HEK293 (cell line): ENCODE measurements around the gene GLMP.

Source experiments
- PRDM1 ChIP-seq: fragments of 450-650 bp; formaldehyde crosslinking; IDR thresholded peaks from 2 replicates; pipeline ENCODE4; 2016; ENCODE audit warnings: missing biosample characterization, missing genetic modification characterization
- TCF7L2 ChIP-seq: IDR thresholded peaks from 2 replicates; pipeline ENCODE4 v1.6.1; 2011; ENCODE audit warnings: low read depth, mild to moderate bottlenecking, inconsistent platforms, low read length, moderate library complexity, borderline replicate concordance
- ZBTB8A ChIP-seq: fragments of 450-650 bp; formaldehyde crosslinking; IDR thresholded peaks from 2 replicates; pipeline ENCODE4 v1.5.1; 2016; ENCODE audit warnings: missing biosample characterization, missing genetic modification characterization
- ZNF140 ChIP-seq: fragments of 450-650 bp; formaldehyde crosslinking; IDR thresholded peaks from 2 replicates; pipeline ENCODE4 v1.5.1; 2016; ENCODE audit warnings: missing biosample characterization, missing genetic modification characterization
- ZNF24 ChIP-seq: fragments of 450-650 bp; formaldehyde crosslinking; IDR thresholded peaks from 2 replicates; pipeline ENCODE4 v1.5.1; 2016; ENCODE audit warnings: missing biosample characterization, missing genetic modification characterization
- ZNF335 ChIP-seq: fragments of 450-650 bp; formaldehyde crosslinking; conservative IDR thresholded peaks from 2 replicates; pipeline ENCODE4 v1.5.1; 2016; ENCODE audit warnings: missing biosample characterization, missing genetic modification characterization
- ZNF416 ChIP-seq: fragments of 450-650 bp; formaldehyde crosslinking; IDR thresholded peaks from 2 replicates; pipeline ENCODE4 v1.5.1; 2016; ENCODE audit warnings: missing biosample characterization, missing genetic modification characterization
- ZNF658 ChIP-seq: fragments of 450-650 bp; formaldehyde crosslinking; IDR thresholded peaks from 2 replicates; pipeline ENCODE4; 2016; ENCODE audit warnings: missing biosample characterization, missing genetic modification characterization
- TF ChIP-seq, protein P1 (sequence below): fragments of 450-650 bp; formaldehyde crosslinking; IDR thresholded peaks from 2 replicates; pipeline ENCODE4 v1.5.1; 2016; ENCODE audit warnings: missing biosample characterization, missing genetic modification characterization
- TF ChIP-seq, protein P2 (sequence below): IDR thresholded peaks from 2 replicates; pipeline ENCODE4 v1.6.1; 2011; ENCODE audit warnings: mild to moderate bottlenecking, low read depth, low read length, borderline replicate concordance
- TF ChIP-seq, protein P3 (sequence below): fragments of 450-650 bp; formaldehyde crosslinking; IDR thresholded peaks from 2 replicates; pipeline ENCODE4 v1.5.1; 2016; ENCODE audit warnings: missing biosample characterization, missing genetic modification characterization
- TF ChIP-seq, protein P4 (sequence below): fragments of 450-650 bp; formaldehyde crosslinking; IDR thresholded peaks from 2 replicates; pipeline ENCODE4 v1.5.1; 2016; ENCODE audit warnings: missing biosample characterization, missing genetic modification characterization, low read depth

DNA sequence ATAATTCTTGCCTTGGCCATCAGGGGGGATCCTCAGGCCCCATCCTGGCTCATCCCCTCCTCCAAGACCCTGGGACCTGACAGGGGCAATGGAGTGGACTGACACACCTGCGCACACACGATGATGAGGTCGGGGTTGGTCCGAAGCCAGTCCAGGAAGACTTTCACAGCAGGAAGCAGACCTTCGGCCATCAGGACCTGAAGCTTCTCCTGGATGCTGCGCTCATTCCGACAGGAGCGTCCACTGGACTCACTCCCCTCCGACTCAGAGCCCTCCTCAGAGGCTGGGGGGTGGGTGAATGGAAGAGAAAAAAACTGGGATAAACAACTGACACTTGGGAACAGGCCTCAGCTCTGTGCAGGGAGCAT lies 32.2 kb downstream of the GLMP start:
- TF ChIP-seq, protein P1, sequence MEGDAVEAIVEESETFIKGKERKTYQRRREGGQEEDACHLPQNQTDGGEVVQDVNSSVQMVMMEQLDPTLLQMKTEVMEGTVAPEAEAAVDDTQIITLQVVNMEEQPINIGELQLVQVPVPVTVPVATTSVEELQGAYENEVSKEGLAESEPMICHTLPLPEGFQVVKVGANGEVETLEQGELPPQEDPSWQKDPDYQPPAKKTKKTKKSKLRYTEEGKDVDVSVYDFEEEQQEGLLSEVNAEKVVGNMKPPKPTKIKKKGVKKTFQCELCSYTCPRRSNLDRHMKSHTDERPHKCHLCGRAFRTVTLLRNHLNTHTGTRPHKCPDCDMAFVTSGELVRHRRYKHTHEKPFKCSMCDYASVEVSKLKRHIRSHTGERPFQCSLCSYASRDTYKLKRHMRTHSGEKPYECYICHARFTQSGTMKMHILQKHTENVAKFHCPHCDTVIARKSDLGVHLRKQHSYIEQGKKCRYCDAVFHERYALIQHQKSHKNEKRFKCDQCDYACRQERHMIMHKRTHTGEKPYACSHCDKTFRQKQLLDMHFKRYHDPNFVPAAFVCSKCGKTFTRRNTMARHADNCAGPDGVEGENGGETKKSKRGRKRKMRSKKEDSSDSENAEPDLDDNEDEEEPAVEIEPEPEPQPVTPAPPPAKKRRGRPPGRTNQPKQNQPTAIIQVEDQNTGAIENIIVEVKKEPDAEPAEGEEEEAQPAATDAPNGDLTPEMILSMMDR (tag by site-specific recombination), result no peak
- no peak for TF ChIP-seq ZBTB8A (tag by site-specific recombination)
- TF ChIP-seq, protein P2, sequence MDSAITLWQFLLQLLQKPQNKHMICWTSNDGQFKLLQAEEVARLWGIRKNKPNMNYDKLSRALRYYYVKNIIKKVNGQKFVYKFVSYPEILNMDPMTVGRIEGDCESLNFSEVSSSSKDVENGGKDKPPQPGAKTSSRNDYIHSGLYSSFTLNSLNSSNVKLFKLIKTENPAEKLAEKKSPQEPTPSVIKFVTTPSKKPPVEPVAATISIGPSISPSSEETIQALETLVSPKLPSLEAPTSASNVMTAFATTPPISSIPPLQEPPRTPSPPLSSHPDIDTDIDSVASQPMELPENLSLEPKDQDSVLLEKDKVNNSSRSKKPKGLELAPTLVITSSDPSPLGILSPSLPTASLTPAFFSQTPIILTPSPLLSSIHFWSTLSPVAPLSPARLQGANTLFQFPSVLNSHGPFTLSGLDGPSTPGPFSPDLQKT, result no peak
- TF ChIP-seq ZNF416 (tag by site-specific recombination), result no peak
- no peak for TF ChIP-seq ZNF140 (tag by site-specific recombination)
- TF ChIP-seq, protein P3, sequence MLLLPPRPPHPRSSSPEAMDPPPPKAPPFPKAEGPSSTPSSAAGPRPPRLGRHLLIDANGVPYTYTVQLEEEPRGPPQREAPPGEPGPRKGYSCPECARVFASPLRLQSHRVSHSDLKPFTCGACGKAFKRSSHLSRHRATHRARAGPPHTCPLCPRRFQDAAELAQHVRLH (tag by site-specific recombination), result no peak
- no peak for TF ChIP-seq PRDM1
- TF ChIP-seq ZNF658 (tag by site-specific recombination), result no peak
- TF ChIP-seq ZNF24 (tag by site-specific recombination), result no peak
- no peak for TF ChIP-seq TCF7L2
- no peak for TF ChIP-seq ZNF335 (tag by site-specific recombination)
- TF ChIP-seq, protein P4, sequence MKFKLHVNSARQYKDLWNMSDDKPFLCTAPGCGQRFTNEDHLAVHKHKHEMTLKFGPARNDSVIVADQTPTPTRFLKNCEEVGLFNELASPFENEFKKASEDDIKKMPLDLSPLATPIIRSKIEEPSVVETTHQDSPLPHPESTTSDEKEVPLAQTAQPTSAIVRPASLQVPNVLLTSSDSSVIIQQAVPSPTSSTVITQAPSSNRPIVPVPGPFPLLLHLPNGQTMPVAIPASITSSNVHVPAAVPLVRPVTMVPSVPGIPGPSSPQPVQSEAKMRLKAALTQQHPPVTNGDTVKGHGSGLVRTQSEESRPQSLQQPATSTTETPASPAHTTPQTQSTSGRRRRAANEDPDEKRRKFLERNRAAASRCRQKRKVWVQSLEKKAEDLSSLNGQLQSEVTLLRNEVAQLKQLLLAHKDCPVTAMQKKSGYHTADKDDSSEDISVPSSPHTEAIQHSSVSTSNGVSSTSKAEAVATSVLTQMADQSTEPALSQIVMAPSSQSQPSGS (tag by site-specific recombination), result no peak
